Measurements from ENCODE around the gene ARID3C.
A peak's percentile ranks its signal among the peaks of the same experiment; 100 is the strongest.

ARID3C gene

DNA sequence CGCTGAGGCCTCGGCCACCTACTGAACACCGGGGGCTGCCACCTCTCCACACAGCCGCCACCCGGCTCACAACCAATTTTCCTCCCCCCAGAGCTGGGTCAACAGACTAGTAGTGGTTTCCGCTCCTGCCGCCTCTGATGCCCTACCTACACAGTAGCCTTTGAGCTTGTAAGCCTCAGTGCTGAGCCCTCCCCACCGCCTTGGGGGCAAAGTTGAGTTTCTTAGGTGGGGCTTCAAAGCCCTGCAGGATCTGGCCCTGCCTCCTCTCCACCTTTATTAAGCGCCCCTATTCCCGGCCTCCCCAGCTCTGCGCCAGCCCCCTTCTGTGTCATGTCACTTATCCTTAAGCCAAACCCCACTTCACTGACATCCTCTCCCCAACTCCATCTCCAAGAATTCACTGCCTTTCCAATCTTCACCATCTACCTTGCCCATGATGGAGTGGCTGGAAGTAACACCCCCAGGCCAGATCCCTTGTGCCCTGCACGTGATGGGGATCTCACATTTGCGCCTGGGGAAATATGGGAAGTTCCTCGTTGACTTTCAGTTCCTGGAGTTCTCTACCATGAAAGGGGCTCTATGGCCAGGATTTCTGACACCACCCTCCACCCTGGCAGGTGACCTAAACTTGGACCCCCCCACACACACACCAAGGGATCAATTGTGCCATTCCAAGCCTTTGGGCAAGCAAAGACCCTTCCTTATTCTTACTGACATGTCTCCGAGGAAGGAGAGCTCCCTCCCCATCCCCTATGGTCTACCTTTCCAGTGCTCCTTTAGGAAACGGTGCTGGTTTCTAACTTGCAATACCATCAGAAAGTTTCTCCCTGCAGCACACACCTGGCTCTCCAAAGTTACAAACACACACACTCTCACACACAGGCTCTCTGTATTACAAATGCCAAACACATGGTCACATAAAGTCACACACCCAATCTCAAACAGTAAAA lies 36.7 kb downstream of the ARID3C start:
- DNase-seq, result no peak

DNA sequence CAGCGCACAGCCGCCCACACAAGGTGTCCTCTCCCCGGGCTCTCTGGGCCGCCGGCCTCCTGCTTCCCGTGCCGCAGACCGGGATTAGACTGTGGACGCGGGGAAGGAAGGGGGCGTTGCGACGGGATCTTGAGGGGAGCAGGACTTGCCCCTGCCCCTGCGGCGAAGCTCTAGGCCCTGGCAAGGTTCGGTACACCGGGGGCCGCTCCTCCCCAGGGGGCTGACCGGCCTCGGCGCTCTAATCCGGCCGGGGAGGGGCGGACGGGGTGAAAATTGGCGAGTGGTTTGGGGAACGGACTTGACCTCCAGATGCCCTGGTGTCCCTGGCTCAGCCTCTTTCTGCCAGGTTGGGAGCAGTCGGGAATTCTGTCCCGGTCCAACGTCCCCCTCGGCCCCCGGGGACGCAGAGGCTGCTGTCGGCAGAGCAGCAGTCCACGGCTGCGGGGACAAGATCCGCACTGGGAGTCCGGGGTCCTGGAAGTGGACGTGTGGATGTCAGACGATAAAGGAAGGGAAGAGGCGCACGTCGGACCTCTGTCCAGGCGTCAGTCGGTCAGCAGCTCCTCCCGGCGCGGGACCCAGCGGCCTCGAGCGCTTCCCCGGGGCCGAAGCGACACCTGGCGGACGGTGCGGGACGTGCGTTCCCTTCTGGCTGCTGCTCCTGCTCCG lies 37.5 kb downstream of the ARID3C start:
- DNase-seq, result peak; percentile 29

DNA sequence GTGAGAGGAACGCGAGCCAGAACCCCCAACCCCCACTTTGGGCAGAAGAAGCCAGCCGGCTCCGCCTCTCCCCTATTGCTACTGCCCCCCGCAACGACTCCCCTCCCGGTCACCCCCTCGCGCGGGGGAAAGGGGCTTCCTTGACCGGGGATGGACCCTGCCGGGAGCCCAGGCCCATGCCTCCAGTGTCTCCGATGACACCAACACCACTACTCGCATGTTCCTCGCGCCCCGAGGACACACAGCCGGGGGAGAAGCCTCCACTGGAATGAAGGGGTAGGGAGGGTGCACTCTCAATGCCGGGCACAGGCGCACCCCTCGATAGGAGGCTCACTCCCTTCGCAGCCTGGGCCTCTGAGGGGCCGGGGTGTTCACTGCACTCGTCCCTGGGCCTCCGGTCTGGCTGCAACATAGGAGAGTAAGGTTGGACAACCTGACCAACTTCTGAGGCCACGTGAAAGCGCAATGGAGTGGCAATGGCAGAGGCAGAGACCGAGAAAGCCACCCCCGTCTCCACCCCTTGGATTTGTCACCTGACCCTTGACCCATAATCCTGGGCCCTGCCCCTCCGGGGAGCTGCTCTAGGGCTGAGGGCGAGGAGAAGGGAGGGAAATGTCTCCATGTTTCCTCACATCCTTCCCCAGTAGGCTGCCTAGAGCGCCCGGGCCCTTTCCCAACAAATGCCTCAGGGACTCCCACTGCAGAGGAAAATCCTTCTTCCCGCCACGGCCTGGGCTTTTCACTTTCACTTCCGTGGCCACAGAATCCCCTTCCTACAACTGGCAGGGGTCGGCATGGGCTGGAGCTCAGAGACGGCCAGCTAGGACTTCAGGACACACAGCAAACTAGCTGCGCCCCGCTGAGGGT lies 38.3 kb downstream of the ARID3C start:
- DNase-seq, result no peak

DNA sequence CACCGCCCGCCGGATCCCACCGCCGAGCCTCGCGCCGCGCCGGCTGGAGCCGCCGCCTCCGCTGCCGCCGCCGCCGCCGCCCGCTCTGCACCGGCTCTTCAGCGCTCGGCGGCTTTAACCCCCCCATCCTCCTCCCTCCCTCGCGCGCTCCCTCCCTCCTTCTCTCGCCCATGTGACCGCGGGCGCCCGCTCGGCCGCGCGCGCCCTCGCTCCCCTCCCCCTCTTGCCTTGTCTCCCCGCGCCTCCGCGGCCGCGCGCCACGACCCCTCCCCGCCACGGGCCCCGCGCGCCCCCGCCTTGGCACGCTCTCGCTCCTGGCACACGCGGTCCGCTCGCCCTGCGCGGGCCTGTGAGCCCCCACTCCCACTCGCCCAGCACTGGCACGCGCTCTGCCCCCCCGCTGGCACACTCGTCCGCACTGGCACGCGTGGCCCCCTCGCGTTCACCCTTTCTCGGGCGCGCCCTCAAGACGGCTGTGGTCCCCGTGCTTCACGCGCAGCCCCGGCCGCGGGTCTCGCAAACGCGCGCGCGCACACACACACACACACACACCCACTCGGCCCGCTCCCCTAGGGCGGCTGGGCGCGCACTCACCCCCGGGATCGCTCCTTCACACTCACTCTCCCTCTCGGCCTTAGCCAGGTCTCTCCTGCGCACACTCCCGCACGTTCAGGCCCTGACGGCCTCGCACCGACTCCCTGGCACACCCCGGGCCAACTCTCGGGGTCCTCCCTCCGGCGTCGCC lies 39.1 kb downstream of the ARID3C start, which contains the start of gene CNTFR:
Gene CNTFR, minus strand, starts transcription at position 89 of the 745 bp plus-strand sequence. CDS start 20,743 bp downstream, outside the sequence.
- no peak for DNase-seq

DNA sequence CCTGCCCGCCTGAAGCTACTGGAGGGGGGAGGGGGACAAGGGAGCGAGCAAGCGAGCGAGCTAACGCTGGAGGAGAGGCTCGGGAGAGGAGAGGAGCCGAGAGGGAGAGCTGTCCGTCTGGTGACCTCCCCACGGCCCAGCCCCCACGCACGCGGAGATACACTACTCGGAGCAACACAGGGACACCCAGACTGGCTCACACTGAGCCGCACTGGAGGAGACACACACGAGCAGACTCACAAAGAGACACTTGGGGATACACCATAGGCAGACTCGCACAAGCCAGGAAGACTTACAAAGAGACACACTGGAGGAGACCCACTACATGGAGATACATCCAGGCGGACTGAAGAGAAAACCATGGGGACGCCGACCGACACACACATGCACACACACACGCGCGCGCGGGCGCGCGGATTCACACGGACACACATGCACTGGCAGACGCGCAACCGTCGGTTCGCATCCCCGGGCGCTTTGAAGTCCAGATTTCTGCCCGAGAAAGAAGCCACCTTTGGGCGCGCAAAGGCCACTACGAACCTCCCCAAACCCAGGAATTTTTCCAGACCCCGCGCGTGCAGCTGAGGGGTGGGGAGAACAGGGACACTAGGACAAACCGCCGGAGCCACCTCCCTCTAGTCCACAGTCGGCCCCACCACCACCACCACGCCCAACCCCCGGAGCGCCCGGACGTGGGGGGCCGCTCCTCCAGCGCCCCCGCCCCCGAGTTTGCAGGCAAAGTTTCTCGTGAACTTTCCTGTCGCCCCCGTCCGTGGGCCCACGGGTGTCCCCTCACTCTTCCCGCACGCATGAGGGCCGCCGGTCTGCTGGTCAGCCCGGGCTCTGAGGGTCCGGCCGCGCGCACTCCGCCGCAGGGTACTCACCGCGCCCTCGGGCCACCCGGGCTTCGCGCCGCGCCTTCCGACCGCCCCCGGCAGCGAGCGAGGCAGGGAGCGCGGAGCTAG lies 39.9 kb downstream of the ARID3C start:
- DNase-seq, result no peak

DNA sequence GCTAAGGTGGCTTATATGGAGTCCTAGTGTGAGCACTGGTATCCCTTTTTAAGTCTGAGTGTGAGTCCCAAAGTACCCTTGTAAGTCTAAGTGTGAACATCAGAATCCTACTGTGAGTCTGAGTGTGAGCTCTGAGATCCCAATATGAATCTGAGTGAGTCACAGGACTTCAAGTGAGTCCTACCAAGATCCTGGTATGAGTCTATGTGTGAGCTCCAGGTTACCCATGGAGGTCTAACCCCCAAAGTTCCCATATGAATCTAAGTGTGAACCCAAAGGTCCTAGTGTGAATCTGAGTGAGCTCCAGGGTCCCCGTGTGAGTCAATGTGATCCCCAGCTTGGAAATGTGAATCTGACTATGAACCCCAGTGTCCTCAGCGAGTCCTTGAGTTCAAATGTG lies 41.6 kb downstream of the ARID3C start:
- no peak for DNase-seq

DNA sequence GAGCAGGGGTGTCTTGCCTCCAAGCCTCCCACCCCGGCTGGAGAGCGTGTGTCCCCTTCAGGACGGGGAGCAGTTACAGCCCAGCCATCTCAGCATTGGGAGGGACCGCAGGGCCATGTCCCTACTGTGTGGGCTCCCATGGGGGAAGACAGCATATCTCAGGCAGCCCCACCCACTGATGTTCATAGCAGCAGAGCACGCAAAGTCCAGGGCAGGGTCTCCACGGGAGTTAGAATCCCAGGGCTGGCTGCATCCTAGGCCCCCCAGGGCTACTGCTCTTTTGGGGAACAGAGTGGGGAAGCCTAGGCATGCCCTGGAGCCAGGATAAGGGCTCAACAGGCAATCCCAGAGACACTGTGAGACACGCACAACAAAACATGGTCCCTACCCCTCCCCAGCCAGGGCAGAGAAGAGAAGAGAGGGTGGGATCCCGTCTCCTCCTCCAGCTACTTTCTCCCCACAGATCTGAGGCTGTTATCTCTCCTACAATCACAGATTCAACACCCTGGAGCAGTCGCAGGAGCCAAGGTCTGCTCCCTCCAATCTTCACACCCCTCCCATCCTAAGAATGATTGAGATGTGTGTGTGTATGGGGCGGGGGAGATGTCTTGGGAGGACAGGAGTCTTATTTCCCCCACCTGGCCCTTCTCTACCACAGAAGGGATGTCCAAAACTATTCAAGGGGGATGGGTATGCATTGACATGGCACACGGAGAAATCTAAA lies 42.8 kb downstream of the ARID3C start:
- DNase-seq, result no peak

DNA sequence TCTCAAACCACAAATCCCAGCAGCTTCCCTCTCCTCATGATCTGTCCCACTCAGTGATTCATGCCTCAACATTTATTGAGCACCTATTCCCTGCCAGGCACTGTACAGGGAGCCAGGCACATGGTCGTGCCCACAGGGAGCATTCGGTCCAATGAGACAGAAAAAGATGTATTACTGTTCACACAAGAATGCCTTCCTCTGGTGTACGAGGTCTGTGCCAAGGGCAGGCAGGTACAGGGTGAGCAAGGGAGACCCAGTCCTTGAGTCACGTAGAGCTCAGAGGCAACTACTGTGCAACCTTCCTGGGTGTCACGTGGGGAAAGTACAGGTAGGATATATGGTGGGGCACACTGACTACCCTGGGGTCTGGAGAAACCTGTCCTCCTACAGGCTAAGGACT lies 43.9 kb downstream of the ARID3C start:
- no peak for DNase-seq

DNA sequence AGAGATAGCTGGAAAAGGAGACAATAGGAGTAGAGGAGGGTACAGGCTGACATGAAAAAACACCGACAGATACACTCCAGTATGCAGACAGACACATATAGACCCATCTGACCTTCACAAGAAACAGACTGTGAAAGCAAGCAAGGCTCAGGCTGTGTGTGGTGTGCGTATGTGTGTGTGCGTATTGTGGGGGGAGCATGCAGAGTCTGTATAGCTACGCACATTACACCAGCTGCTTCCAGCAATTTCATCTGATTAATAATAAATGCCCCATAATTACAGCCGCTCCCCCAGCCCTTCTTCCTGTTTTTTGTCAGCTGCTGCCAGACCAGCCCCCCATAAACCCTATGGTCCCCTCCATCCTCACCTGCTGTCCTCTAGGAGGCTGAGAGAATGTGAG lies 46.1 kb downstream of the ARID3C start:
- DNase-seq, result no peak

DNA sequence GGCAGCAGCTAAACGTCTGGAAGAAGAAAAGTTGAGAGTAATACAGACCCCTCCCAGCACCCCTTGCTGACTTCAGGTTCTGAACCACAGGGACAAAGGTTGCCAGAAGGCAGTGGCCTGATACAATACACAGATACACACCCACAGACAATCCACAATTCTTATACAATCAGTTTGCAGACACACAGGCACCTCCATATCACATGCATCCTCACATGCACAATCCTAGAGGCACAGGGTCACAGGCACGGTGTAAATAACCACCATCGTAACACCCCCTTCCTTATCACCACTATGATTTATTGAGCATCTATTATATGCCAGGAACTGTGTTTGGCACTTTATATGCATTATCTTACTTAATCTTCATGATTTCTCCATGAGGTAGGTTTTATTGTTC lies 47.5 kb downstream of the ARID3C start:
- DNase-seq, result no peak

DNA sequence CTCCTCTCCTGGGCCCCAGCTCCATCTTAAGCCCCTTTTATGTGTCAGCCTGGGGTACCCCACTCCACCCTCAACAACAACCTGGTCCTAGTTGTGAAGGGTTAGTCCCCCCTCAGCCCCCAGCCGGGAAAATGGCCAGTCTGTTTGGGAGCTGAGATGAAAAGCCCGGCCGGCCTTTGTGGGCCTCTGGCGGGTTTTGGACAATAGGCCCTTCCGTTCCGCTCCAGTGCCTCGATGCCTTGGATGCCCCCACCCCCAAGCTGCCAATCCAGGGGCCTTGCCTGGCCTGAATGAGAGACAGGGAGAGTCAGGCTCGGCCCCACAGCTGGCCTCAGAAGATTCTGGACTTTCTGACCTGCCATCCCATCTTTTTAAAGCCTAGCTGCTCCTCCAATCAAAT lies 48.5 kb downstream of the ARID3C start:
- no peak for DNase-seq

DNA sequence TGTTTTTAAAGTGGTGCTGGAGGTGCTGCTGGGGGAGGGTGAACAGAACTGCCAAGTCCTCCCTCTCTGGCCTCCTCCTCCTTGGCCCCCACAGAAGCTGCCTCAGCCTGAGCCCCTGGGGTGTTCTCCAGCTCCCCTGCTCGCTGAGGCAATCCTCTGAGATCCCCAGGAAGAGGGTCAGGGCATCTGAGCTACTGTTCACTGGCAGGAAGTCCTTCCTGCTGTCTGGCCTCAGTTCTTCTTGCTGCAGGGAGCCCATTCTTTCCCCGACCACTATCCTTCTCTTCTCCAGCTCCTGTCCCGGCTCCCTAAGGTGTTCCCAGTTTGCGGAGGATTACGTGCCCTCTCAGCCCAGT lies 49.1 kb downstream of the ARID3C start:
- DNase-seq, result no peak

DNA sequence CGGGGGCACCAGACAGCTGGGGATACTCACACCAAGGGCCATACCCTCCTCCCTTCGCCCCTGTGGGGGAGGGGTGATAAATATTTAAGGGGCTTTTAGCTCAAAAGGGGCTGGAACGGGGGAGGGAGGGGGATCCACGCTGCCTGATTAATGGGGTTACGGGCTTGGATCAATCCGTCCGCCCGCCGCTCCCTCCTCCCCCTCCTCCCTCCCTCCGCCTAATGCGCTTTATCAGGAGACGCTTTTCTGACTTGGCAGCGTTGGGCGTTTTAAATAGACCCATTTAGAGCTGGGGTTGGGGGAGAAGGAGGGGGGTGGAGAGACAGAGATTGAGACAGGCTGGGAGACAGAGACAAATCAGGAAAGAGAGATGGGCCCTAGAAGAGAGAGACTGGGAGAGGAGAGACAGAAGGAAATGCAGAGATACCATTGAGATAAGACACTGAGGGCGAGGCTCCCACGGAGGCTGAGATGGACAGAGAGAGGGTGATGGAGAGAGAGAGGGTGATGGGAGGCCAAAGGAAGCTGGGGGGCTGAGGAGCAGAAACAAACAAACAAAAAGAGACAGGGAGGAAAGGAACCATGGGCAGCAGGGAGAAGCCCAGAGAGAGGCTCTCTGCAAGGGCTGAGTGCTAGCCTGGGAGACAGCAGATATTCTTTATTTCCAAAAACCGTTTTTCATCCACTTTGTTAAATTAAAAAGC lies 49.6 kb downstream of the ARID3C start:
- no peak for DNase-seq

DNA sequence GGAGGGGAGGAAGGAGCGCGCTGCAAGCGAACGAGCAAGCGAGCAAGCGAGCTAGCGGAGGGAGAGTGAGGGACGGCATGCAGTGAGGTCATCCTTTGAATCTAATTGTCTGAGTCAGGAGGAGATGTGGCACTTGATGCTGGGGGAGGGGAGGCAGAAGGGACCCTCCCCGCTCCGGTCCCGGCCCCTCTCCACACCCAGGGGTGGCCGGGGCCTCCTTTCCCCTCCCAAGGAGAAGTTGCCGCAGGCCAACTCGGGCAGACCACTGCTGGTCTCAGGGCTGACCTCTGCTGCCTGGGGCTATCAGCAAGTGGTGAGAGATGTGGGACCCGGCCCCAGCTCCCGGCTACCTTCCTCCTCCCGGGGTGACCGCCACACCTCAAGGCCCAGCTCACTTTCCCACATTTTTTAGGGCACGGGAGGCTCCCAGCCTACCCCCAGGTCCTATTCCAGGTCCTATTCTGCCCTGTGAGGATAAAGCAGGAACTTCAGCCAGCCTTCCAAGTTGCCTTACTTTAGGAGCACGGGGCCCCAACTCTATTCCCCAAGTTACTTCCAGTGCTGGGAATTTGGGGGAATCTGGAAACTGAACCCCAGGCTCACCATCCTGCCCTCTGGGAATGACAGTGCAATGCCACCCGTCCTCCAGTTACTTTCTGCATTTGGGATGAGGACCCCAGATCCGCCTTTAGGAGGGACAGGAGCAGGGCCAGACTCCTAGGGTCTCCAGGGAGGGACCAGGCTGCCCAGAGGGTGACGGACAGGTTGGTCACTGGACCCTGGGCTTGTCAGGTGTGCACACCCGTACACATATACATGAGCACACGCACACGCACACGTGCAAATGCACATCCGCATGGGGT lies 50.4 kb downstream of the ARID3C start:
- no peak for DNase-seq

DNA sequence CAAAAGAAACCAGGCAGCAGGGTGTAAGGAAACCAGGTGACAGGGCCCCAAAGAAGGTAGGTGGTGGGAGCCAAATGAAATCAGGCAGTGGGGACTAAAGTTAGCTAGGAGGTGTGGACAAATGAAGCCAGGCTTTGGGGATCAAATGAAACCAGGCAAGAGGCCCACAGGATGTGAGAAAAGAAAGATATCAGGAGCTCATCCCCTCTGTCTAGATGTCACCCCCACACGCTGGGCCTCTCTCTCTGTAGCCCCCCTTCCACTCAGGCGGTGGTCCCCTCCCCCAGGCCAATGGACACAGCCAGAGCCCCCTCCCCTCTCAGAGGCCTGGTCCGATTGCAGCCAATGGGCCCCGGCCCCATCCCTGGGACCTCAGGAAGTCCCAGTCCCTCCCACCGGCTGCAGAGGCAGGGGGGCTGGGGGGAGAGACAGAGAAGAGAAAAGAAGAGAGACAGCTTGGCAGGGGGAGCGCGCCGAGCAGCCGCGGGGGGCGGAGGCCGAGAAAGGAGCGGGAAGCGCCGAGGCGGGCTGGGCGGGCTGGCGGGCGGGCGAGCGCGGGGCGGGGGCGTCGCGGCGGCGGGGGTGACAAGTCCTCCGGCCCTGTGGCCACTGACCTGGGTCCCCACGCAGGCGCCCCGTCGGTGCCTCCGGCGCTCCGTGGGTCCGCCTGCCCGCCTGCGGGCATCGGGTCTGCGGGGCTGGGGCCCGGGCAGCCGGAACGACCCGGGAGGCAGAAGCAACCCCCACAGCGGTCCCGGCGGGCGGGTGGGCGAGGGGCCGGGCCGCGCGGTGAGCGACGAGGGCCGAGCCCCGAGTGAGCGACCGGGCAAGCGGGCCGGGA lies 51.2 kb downstream of the ARID3C start:
- DNase-seq, result no peak

DNA sequence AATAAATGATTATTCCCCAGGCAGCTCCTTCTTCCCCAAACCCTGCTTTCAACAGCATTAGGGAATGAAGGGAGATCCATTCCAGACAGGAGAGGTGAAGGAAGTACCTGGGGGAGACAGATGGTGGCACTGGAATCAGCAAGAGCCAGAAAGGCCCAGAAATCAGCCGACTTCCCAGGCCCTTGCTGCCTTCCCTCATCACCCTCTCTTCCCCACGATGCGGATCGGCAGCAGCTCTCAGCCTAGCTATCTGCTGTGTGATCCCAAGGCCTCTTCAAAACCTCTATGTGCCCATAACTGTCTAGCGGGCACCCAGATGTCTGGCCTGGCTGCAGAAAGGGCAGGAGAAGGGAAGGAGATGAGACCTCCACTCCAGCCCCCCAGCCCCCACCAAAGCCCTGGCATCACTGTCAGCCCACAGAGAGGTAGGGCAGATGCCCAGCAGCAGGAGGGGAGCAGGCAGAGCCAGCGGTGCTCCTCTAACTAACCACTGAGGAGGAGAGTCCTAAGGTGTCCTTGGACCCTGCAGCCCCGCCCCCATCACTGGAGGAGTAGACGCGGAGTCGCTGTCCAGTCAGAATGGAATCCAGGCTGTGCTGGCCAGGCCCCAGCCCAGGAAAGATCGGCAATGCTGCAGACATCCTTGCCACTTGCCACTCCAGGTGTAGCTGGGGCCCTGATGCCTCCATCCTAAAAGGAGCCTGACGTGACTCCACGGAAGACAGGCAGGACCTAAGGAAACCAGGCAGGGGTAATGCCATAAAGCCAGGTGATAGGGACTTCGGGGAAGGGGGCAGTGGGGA lies 52.1 kb downstream of the ARID3C start:
- no peak for DNase-seq
